ENCODE data around the gene RFWD3.
"Not testable (repeated sequence)": the region's sequence is repeated elsewhere in the genome, so short reads cannot be mapped to it uniquely, and the experiment has no call there.

The RFWD3 gene

DNA sequence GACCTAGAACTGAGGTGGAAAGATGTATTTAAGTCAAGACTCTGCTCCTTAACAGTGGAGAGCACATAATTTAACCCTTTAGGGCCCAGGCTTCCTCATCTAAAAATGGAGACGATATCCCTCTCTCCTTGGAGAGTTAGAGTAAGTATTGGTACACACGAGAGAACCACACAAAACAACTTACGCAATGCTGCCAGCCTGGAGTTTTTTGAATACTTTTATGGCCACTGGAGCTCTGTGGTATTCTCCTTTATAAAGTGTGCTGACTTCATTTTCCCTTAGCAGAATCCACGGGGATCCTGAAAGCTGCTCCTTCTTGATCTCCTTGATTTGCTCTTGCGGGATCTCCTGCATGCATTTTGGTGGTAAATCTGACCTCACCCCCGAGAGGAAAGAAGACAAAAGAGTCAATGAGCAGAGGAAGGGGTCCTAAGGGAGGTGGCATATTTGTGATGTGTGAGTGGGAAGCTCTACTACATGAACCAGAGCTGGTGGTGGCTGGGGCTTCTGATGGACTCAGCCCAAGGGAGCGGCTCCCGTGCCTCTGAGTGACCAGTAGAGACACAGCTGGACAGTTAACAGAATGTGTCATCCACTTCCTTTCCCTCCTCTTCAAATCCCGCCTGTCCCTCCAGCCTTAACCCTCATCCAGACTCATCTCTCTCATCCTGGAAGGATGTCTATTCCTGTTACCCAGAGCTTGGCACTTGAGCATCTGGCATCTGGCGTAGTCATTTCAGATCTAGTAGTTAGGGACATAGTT, 24.6 kb upstream of the RFWD3 start:
- no peak for DNase-seq (ENCODE audit: low read depth)
- H3K4me3 ChIP-seq (ENCODE audit: low read depth, low read length): no peak overlapping the region
- TF ChIP-seq, protein P1, sequence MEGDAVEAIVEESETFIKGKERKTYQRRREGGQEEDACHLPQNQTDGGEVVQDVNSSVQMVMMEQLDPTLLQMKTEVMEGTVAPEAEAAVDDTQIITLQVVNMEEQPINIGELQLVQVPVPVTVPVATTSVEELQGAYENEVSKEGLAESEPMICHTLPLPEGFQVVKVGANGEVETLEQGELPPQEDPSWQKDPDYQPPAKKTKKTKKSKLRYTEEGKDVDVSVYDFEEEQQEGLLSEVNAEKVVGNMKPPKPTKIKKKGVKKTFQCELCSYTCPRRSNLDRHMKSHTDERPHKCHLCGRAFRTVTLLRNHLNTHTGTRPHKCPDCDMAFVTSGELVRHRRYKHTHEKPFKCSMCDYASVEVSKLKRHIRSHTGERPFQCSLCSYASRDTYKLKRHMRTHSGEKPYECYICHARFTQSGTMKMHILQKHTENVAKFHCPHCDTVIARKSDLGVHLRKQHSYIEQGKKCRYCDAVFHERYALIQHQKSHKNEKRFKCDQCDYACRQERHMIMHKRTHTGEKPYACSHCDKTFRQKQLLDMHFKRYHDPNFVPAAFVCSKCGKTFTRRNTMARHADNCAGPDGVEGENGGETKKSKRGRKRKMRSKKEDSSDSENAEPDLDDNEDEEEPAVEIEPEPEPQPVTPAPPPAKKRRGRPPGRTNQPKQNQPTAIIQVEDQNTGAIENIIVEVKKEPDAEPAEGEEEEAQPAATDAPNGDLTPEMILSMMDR (IDR thresholded peaks at IDR 0.05; ENCODE audit: low read depth, low read length, missing control alignments): no peak

DNA sequence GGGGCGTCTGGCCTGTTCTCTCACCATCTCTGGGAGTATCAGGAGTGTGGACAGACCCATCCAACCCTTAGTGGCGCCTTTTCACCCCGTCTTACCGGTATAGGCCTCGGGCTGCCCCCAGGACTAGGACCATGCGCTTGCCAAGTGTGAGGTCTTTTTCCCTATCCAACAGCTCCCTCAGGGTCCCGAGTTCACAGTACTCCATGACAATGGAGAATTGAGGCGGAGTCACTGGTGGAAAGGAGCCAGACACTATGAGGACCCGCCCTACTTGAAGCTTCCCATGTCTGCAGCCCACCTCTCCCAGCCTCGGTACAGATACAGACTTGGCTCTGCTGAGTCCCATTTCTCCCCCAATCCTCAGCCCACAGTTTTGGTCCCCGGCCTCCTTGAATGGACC, 15.9 kb upstream of the RFWD3 start:
- no peak overlapping the region for H3K4me3 ChIP-seq (ENCODE audit: low read depth, low read length)
- no peak for DNase-seq (ENCODE audit: low read depth)
- TF ChIP-seq, protein P1 (IDR thresholded peaks at IDR 0.05; ENCODE audit: low read depth, low read length, missing control alignments): no peak

DNA sequence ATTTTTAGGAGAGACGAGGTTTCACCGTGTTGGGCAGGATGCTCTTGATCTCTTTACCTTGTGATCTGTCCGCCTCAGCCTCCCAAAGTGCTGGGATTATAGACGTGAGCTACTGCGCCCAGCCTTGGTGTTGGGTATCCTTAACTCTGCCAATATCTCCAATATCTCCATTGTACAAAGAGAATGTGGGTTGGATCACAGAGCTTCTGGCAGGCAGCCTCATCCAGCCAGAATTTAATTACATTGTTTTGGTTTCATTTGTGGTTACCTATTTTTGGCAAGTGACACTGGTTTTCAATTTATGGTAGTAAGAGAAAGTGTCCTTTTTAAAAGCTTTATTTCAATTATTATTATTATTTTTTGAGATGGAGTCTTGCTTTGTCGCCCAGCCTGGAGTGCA, 14.0 kb upstream of the RFWD3 start:
- no peak for DNase-seq (ENCODE audit: low read depth)
- no peak overlapping the region for H3K4me3 ChIP-seq (ENCODE audit: low read depth, low read length)
- TF ChIP-seq, protein P1 (IDR thresholded peaks at IDR 0.05; ENCODE audit: low read depth, low read length, missing control alignments): no peak

DNA sequence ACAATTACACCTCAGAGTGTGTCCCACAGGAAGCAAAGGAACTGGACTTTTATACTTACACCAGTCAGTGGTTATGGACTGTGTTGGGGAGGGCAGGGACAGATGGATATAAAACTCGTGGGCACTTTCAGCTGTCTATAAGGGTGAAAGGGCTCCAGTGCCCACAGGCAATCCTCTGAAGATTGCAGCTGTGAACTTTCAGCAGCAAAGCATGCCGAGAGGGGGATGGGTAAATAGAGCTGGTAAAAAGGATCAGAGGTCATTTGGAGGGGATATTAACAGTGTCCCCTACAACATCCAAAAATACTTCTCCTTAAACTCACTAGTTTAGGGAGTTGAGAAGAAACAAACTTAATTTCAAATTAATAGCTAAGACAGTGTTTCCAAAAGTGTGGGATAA, 13.3 kb upstream of the RFWD3 start:
- TF ChIP-seq, protein P1 (IDR thresholded peaks at IDR 0.05; ENCODE audit: low read depth, low read length, missing control alignments): no peak
- no peak overlapping the region for H3K4me3 ChIP-seq (ENCODE audit: low read depth, low read length)
- DNase-seq (ENCODE audit: low read depth): no peak

DNA sequence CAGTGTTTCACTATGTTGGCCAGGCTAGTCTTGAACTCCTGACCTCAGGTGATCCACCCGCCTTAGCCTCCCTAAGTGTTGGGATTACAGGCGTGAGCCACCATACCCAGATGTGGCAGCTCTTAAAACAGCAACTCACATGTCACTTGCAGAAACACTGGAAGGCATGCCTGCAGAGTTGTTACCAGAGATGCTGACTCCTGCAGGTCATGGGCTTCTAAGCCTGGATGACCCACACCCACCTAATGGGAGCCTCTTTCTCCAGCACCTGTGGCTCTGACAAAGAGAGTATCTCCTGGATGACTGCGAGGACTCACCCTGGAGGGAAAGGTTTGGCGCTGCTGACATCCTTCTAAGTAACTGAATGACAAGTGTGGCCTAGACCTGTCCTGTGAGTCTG, 11.2 kb upstream of the RFWD3 start:
- TF ChIP-seq, protein P1 (IDR thresholded peaks at IDR 0.05; ENCODE audit: low read depth, low read length, missing control alignments): no peak
- DNase-seq (ENCODE audit: low read depth): no peak
- H3K4me3 ChIP-seq (ENCODE audit: low read depth, low read length): no peak overlapping the region

DNA sequence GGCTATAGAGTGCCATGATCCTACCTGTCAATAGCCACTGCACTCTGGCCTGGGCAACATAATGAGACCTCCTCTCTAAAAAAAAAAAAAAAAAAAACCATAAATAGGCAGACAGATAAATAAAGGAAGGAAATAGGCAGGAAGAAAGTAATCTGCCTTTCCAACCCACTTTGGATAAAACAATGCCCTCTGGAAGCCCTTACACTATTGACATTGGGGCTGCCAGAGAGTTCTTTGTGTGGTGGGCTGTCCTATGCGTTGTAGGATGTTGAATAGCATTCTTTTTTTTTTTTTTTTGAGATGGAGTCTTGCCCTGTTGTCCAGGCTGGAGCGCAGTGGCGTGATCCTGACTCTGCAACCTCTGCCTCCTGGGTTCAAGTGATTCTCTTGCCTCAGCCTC, 7.2 kb upstream of the RFWD3 start:
- DNase-seq (ENCODE audit: low read depth): no peak
- no peak overlapping the region for H3K4me3 ChIP-seq (ENCODE audit: low read depth, low read length)
- TF ChIP-seq, protein P1 (IDR thresholded peaks at IDR 0.05; ENCODE audit: low read depth, low read length, missing control alignments): no peak

DNA sequence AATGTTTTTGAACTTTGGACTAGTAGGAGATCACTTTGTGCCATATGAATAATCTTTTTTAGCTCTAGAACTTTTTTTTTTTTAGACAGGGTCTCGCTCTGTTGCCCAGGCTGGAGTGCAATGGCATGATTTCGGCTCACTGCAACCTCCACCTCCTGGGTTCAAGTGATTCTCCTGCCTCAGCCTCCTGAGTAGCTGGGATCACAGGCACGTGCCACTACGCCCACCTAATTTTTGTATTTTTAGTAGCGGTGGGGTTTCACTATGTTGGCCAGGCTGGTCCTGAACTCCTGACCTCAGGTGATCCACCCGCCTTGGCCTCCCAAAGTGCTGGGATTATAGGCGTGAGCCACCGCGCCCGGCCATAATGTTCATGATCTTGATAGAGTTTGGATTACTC, 2.2 kb upstream of the RFWD3 start:
- DNase-seq (ENCODE audit: low read depth); H3K4me3 ChIP-seq (ENCODE audit: low read depth, low read length): not testable (repeated sequence)
